ENCODE data around the gene PIF1.

DNA sequence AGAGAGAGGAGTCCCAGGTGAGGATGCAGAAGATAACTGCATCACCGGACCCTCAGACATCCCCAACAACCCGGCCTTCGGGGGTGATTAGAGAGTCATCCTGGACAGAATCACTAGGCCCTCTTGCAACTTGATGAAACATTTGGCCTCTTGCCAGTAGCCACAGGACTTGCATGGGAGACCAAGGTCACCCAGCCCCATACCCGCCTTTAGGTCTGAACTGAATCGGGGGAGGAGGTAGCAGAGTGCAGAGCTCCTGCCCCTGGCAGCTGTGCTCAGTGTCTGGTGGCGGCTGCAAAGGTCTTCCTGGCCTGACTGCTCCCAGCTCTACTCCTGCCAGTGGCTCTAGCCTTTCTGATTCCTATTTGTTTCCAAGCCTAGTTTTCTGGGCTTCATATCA is 12.4 kb downstream of the PIF1 start:
- TF ChIP-seq, protein P1, sequence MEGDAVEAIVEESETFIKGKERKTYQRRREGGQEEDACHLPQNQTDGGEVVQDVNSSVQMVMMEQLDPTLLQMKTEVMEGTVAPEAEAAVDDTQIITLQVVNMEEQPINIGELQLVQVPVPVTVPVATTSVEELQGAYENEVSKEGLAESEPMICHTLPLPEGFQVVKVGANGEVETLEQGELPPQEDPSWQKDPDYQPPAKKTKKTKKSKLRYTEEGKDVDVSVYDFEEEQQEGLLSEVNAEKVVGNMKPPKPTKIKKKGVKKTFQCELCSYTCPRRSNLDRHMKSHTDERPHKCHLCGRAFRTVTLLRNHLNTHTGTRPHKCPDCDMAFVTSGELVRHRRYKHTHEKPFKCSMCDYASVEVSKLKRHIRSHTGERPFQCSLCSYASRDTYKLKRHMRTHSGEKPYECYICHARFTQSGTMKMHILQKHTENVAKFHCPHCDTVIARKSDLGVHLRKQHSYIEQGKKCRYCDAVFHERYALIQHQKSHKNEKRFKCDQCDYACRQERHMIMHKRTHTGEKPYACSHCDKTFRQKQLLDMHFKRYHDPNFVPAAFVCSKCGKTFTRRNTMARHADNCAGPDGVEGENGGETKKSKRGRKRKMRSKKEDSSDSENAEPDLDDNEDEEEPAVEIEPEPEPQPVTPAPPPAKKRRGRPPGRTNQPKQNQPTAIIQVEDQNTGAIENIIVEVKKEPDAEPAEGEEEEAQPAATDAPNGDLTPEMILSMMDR (IDR thresholded peaks at IDR 0.05) = no peak
- no peak for TF ChIP-seq ZFX (IDR thresholded peaks at IDR 0.05; ENCODE audit: borderline replicate concordance)

Data from 22Rv1 (cell line).